Measurements from ENCODE around the gene SRSF1. TPM values are rescaled to one million over a fixed set of nuclear protein-coding genes. Genes with fewer than 3 reads are reported as not detected.

SRSF1 gene
- total RNA-seq, 1 experiment from 2014 or later: 512 TPM

GRCh38 chr17:57986841-57987580 is 20.0 kb downstream of the SRSF1 start:
- Histone ChIP-seq H3K36me3 (ENCODE audit: insufficient read depth, low read length, poor library complexity, severe bottlenecking) (peaks cover 10% of the 10 kb centered on the region), H3K9me3 (ENCODE audit: low read depth, low read length, poor library complexity, severe bottlenecking) (no peaks in the 10 kb centered on the region), H3K4me1 (ENCODE audit: insufficient read depth, low read length, poor library complexity, severe bottlenecking) (peaks cover 47% of the 10 kb centered on the region), H3K4me3 (ENCODE audit: low read depth, low read length, poor library complexity, severe bottlenecking) (peak overlapping the region; percentile 87), H3K27me3 (replicated peaks; ENCODE audit: insufficient read depth, low read depth, low read length, poor library complexity) (no peaks in the 10 kb centered on the region), H3K27ac (ENCODE audit: low read depth, low read length, poor library complexity, severe bottlenecking) (peak overlapping the region; percentile 93)
- intact Hi-C loops (cut with micrococcal nuclease; ENCODE audit: unreplicated experiment): loop anchor here (5.0 kb wide), 1 partner anchor 35 kb away; no protein-coding TSS in a partner anchor
- ChIA-PET CTCF (interaction anchor here (0.6 to 1.4 kb wide), 5 partner anchors 95 to 744 kb away, joined by 3 to 12 read pairs (median 4); no protein-coding TSS in a partner anchor), POLR2A (ENCODE audit: low non-redundant PET) (interaction anchor here (0.6 kb wide), 1 partner anchor 60 kb away, joined by 6 read pairs; no protein-coding TSS in a partner anchor)
- BruUV-seq (replicated peaks): no TSS peak
- peak; percentile 73 for DNase-seq (ENCODE audit: low spot score)
- TF ChIP-seq CTCF (conservative IDR thresholded peaks at IDR 0.05; ENCODE audit: low read depth, low read length): no peak
- TF ChIP-seq EZH2 (IDR thresholded peaks at IDR 0.05; ENCODE audit: borderline replicate concordance, low read depth, low read length, poor library complexity, severe bottlenecking): no peak

DNA sequence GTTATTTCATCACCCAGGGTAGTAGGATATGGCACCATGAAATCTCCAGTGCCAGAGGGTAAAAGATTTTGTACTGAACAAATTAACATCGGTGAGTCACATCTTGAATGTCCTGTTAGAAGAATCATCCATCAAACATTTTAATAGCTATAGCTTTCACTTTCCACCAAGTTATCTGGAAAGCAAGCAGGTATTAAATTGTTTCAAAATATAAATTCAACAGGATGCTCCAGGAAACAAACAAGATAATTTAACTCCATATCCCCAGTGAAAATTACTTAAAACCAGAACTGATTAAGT is 21.4 kb downstream of the SRSF1 start:
- Histone ChIP-seq H3K9me3 (ENCODE audit: low read depth, low read length, poor library complexity, severe bottlenecking) (no peaks in the 10 kb centered on the region), H3K36me3 (ENCODE audit: insufficient read depth, low read length, poor library complexity, severe bottlenecking) (peaks cover 23% of the 10 kb centered on the region), H3K27ac (ENCODE audit: low read depth, low read length, poor library complexity, severe bottlenecking) (peak overlapping the region; percentile 43), H3K4me3 (ENCODE audit: low read depth, low read length, poor library complexity, severe bottlenecking) (peak overlapping the region; percentile 87), H3K4me1 (ENCODE audit: insufficient read depth, low read length, poor library complexity, severe bottlenecking) (peaks cover 47% of the 10 kb centered on the region), H3K27me3 (replicated peaks; ENCODE audit: insufficient read depth, low read depth, low read length, poor library complexity) (no peaks in the 10 kb centered on the region)
- CTCF ChIA-PET: interaction anchor here (0.7 to 1.5 kb wide), 3 partner anchors 11 to 127 kb away, joined by 3 to 7 read pairs (median 4); no protein-coding TSS in a partner anchor
- BruUV-seq (replicated peaks): no TSS peak
- intact Hi-C loops (cut with micrococcal nuclease; ENCODE audit: unreplicated experiment): loop anchor here (5.0 kb wide), 1 partner anchor 33 kb away; no protein-coding TSS in a partner anchor
- TF ChIP-seq EZH2 (IDR thresholded peaks at IDR 0.05; ENCODE audit: borderline replicate concordance, low read depth, low read length, poor library complexity, severe bottlenecking) (no peak), CTCF (conservative IDR thresholded peaks at IDR 0.05; ENCODE audit: low read depth, low read length) (no peak)
- DNase-seq (ENCODE audit: low spot score): peak; percentile 52
- POLR2A ChIA-PET (ENCODE audit: low non-redundant PET): no interaction called here

- H3K36me3 ChIP-seq (ENCODE audit: insufficient read depth, low read length, poor library complexity, severe bottlenecking): peaks cover 29% of the 10 kb centered on the region
- ChIA-PET POLR2A (ENCODE audit: low non-redundant PET) (interaction anchor here (0.7 kb wide), 1 partner anchor 8 kb away, joined by 3 read pairs; no protein-coding TSS in a partner anchor), CTCF (interaction anchor here (1.5 kb wide), 1 partner anchor 127 kb away, joined by 3 read pairs; no protein-coding TSS in a partner anchor)
- intact Hi-C loops (cut with micrococcal nuclease; ENCODE audit: unreplicated experiment): loop anchor here (5.0 kb wide), 1 partner anchor 33 kb away; no protein-coding TSS in a partner anchor
- H3K9me3 ChIP-seq (ENCODE audit: low read depth, low read length, poor library complexity, severe bottlenecking): no peaks in the 10 kb centered on the region
- no peak for TF ChIP-seq CTCF (conservative IDR thresholded peaks at IDR 0.05; ENCODE audit: low read depth, low read length)
- no peak for TF ChIP-seq EZH2 (IDR thresholded peaks at IDR 0.05; ENCODE audit: borderline replicate concordance, low read depth, low read length, poor library complexity, severe bottlenecking)
- DNase-seq (ENCODE audit: low spot score): no peak
- BruUV-seq (replicated peaks): no TSS peak
- no peaks in the 10 kb centered on the region for H3K27me3 ChIP-seq (replicated peaks; ENCODE audit: insufficient read depth, low read depth, low read length, poor library complexity)
- peak overlapping the region; percentile 43 for H3K27ac ChIP-seq (ENCODE audit: low read depth, low read length, poor library complexity, severe bottlenecking)
- peaks cover 44% of the 10 kb centered on the region for H3K4me1 ChIP-seq (ENCODE audit: insufficient read depth, low read length, poor library complexity, severe bottlenecking)
- H3K4me3 ChIP-seq (ENCODE audit: low read depth, low read length, poor library complexity, severe bottlenecking): peak overlapping the region; percentile 87
These were observed 21.9 kb downstream of the SRSF1 start for GRCh38 chr17:57984936-57985674.
